Trophoblast cell (in vitro differentiated cells and primary cell): ENCODE measurements around the gene MTERF4.

Experiments used
- DNase-seq, 2 donors: peaks; one replicate each; pipeline ENCODE4 v3.0.0-alpha.2; 2016
- H2AFZ ChIP-seq: 2 replicates; pipeline ENCODE4 v1.6.1; 2013; ENCODE audit warnings: low read length, moderate library complexity, mild to moderate bottlenecking; ENCODE audit not compliant: insufficient read depth, poor library complexity
- H2AK5ac ChIP-seq: 2 replicates; pipeline ENCODE4 v1.6.1; 2013; ENCODE audit warnings: mild to moderate bottlenecking, low read length
- H2BK120ac ChIP-seq: 2 replicates; pipeline ENCODE4 v1.6.1; 2013; ENCODE audit warnings: low read length, mild to moderate bottlenecking, moderate library complexity; ENCODE audit not compliant: insufficient read depth, poor library complexity
- H2BK12ac ChIP-seq: 2 replicates; pipeline ENCODE4 v1.6.1; 2013; ENCODE audit warnings: mild to moderate bottlenecking, low read length, moderate library complexity
- H2BK5ac ChIP-seq: 2 replicates; pipeline ENCODE4 v1.6.1; 2013; ENCODE audit warnings: low read length, low read depth, moderate library complexity, mild to moderate bottlenecking; ENCODE audit not compliant: poor library complexity
- H3K14ac ChIP-seq: 2 replicates; pipeline ENCODE4 v1.6.1; 2013; ENCODE audit warnings: mild to moderate bottlenecking, low read length
- H3K18ac ChIP-seq: 2 replicates; pipeline ENCODE4 v1.6.1; 2013; ENCODE audit warnings: mild to moderate bottlenecking, low read length
- H3K23ac ChIP-seq: 2 replicates; pipeline ENCODE4 v1.6.1; 2013; ENCODE audit warnings: low read length
- H3K27ac ChIP-seq: 2 replicates; pipeline ENCODE4 v1.5.1; 2013; ENCODE audit warnings: low read depth, mild to moderate bottlenecking, inconsistent platforms, low read length, moderate library complexity
- H3K27me3 ChIP-seq: 2 replicates; pipeline ENCODE4 v1.6.1; 2013; ENCODE audit warnings: inconsistent platforms, mild to moderate bottlenecking, low read length, moderate library complexity; ENCODE audit not compliant: insufficient read depth
- H3K36me3 ChIP-seq, 2 experiments: 1 replicate in 1 of 2; 2 replicates in 1 of 2; pipeline ENCODE4 v1.6.1; 2013; ENCODE audit warnings: low read length in 2 of 2, mild to moderate bottlenecking in 2 of 2, moderate library complexity in 1 of 2; ENCODE audit not compliant: insufficient read depth in 2 of 2, control insufficient read depth in 1 of 2
- H3K4ac ChIP-seq: 2 replicates; pipeline ENCODE4 v1.6.1; 2013; ENCODE audit warnings: low read depth, mild to moderate bottlenecking, low read length, moderate library complexity
- H3K4me1 ChIP-seq, 2 experiments: 1 replicate in 1 of 2; 2 replicates in 1 of 2; pipeline ENCODE4 v1.6.1; 2013; ENCODE audit warnings: low read length in 2 of 2, mild to moderate bottlenecking in 2 of 2, moderate library complexity in 1 of 2; ENCODE audit not compliant: insufficient read depth in 2 of 2, control insufficient read depth in 1 of 2
- H3K4me2 ChIP-seq: 2 replicates; pipeline ENCODE4 v1.6.1; 2013; ENCODE audit warnings: inconsistent platforms, mild to moderate bottlenecking, low read length, moderate library complexity
- H3K4me3 ChIP-seq: 2 replicates; pipeline ENCODE4 v1.5.1; 2013; ENCODE audit warnings: mild to moderate bottlenecking, low read depth, low read length, inconsistent platforms
- H3K79me1 ChIP-seq: one replicate; pipeline ENCODE4 v1.6.1; 2013; ENCODE audit warnings: low read length
- H3K79me2 ChIP-seq: 2 replicates; pipeline ENCODE4 v1.6.1; 2013; ENCODE audit warnings: low read length, mild to moderate bottlenecking; ENCODE audit not compliant: control insufficient read depth, insufficient read depth, poor library complexity
- H3K9ac ChIP-seq: 2 replicates; pipeline ENCODE4 v1.6.1; 2013; ENCODE audit warnings: mild to moderate bottlenecking, low read length
- H3K9me3 ChIP-seq: 2 replicates; pipeline ENCODE4 v1.6.1; 2013; ENCODE audit warnings: low read depth, mild to moderate bottlenecking, control low read depth, inconsistent platforms, low read length; ENCODE audit not compliant: insufficient read depth
- H4K12ac ChIP-seq: 2 replicates; pipeline ENCODE4 v1.6.1; 2013; ENCODE audit warnings: low read depth, mild to moderate bottlenecking, low read length, moderate library complexity
- H4K8ac ChIP-seq: 2 replicates; pipeline ENCODE4 v1.6.1; 2013; ENCODE audit warnings: low read depth, mild to moderate bottlenecking, low read length, moderate library complexity
- H4K91ac ChIP-seq: one replicate; pipeline ENCODE4 v1.6.1; 2013; ENCODE audit warnings: low read depth, mild to moderate bottlenecking, low read length, moderate library complexity
- WGBS: extraction: QIAGEN DNeasy Blood & Tissue Kit; methylation state at CpG from one replicate; pipeline ENCODE4 v1.1.7; 2013; ENCODE audit warnings: missing lambda C conversion rate; ENCODE audit not compliant: insufficient read length, insufficient coverage; ENCODE audit errors: extremely low coverage; 5-methylcytosine and 5-hydroxymethylcytosine counted together

Gene MTERF4

DNA sequence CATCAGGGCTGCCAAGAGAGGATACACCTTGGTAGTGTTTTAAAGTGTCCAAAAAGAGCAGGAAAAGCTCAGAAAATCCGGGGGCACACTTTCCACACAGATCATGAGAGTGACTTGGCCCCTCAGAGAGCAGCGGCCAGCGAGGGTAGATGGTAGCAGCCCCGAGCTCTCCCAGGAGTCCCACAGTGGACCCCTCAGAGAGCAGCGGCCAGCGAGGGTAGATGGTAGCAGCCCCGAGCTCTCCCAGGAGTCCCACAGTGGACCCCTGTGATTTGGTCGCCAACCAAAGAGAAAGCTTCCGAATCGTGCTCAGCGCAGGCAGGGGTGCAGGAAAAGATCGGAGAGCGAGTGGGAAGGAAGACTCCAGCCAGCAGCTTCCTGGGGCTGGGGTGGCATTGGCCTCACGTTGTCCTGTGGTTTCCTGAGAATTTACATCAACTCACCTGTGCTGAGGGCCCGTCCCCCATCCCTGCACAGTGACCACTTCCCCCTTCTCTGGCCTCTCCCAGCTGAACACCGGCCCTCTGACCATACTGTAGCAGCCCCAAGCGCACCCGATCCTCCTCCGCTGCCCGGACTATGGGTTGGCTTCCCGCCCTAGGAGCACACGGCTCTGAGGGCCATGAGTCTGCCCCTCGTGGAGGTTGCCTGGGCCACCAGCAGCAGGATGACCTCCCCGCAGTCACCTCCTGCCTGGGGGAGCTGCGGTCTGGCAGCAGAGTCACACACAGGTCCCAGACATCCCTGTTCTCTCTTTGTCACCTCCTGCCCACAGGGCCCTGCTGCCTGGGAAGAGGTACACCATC, 33.7 kb downstream of the MTERF4 start:
- no peak overlapping the region for H3K4me3 ChIP-seq
- no peak overlapping the region for H2BK5ac ChIP-seq
- no peaks in the 10 kb centered on the region for H3K79me2 ChIP-seq
- no peak overlapping the region for H3K18ac ChIP-seq
- H3K9me3 ChIP-seq = peaks cover 4% of the 10 kb centered on the region
- DNase-seq = no peak
- H3K27me3 ChIP-seq = no peaks in the 10 kb centered on the region
- no peak overlapping the region for H3K9ac ChIP-seq
- H3K4me2 ChIP-seq = no peak overlapping the region
- H3K4me1 ChIP-seq = no peaks in the 10 kb centered on the region
- no CpG with 5 or more reads among the region's 25 CpGs for WGBS
- H2BK120ac ChIP-seq = no peak overlapping the region
- H3K4ac ChIP-seq = no peak overlapping the region
- H4K8ac ChIP-seq = no peak overlapping the region
- no peak overlapping the region for H2AFZ ChIP-seq
- no peak overlapping the region for H2AK5ac ChIP-seq
- no peak overlapping the region for H4K12ac ChIP-seq
- no peak overlapping the region for H2BK12ac ChIP-seq
- no peak overlapping the region for H3K14ac ChIP-seq
- H4K91ac ChIP-seq = no peak overlapping the region
- no peaks in the 10 kb centered on the region for H3K79me1 ChIP-seq
- no peaks in the 10 kb centered on the region for H3K36me3 ChIP-seq
- no peak overlapping the region for H3K23ac ChIP-seq
- H3K27ac ChIP-seq = no peak overlapping the region

DNA sequence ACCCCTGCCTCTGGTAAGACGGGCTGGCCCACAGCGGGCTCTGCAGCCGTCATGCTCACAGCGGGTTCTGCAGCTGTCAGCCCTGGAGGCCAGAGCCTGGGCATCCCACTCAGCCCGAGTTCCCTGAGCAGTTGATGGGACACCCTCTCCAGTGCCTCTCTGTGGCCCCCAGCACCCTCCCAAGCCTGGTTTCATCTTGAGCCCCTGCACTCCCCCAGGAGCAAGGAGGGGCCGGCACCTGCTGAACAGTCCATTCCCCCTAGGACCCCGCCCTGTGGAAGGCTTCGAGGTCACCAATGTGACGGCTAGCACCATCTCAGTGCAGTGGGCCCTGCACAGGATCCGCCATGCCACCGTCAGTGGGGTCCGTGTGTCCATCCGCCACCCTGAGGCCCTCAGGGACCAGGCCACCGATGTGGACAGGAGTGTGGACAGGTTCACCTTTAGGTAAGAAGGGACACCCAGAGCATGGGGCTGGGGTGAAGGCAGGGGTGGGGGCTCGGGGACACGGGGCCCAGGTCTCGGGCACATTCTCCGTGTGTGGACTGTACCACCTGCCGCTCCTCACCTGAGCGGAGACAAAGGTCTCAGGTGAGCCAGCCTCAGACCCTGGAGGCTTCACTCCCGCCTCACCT, 34.5 kb downstream of the MTERF4 start:
- Histone ChIP-seq H2BK12ac (no peak overlapping the region), H3K4me1 (no peaks in the 10 kb centered on the region), H3K27ac (no peak overlapping the region), H3K14ac (no peak overlapping the region), H4K12ac (no peak overlapping the region), H3K4ac (no peak overlapping the region), H3K18ac (no peak overlapping the region), H3K4me2 (no peak overlapping the region), H4K8ac (no peak overlapping the region), H3K79me2 (no peaks in the 10 kb centered on the region), H2AK5ac (no peak overlapping the region), H4K91ac (no peak overlapping the region), H2AFZ (no peak overlapping the region), H3K4me3 (no peak overlapping the region), H3K9ac (no peak overlapping the region), H3K9me3 (peaks cover 4% of the 10 kb centered on the region), H2BK5ac (no peak overlapping the region), H3K79me1 (no peaks in the 10 kb centered on the region), H2BK120ac (no peak overlapping the region), H3K36me3 (no peaks in the 10 kb centered on the region), H3K23ac (no peak overlapping the region), H3K27me3 (no peaks in the 10 kb centered on the region)
- no peak for DNase-seq
- no CpG with 5 or more reads among the region's 21 CpGs for WGBS

DNA sequence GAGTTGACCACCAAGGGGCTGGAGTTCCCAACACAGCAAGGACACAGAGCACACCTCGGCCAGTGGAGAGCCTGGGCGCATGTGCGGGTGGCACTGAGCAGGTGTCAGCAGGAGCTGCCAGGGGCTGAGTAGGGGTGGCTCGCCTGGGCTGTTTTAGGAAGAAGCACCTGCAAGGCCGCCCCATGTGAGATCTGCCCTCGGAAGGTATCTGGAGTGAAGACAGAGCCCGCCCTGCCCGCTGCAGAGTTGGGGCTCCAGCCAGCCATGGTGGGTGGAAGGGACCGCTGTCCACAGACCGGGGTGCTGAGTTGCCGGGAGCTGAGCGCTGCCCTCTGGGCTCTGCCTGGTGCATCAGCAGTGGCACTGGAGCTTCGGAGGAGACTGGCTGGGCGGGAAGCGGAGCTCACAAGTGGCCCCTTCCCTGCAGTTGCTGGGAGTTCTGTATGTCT, 35.2 kb downstream of the MTERF4 start:
- Histone ChIP-seq H3K4me1 (no peaks in the 10 kb centered on the region), H2BK120ac (no peak overlapping the region), H3K79me1 (no peaks in the 10 kb centered on the region), H2BK12ac (no peak overlapping the region), H2AFZ (no peak overlapping the region), H4K91ac (no peak overlapping the region), H2BK5ac (no peak overlapping the region), H4K8ac (no peak overlapping the region), H3K36me3 (no peaks in the 10 kb centered on the region), H3K9me3 (peaks cover 4% of the 10 kb centered on the region), H3K4ac (no peak overlapping the region), H3K4me2 (no peak overlapping the region), H3K27ac (no peak overlapping the region), H3K79me2 (no peaks in the 10 kb centered on the region), H2AK5ac (no peak overlapping the region), H3K9ac (no peak overlapping the region), H3K4me3 (no peak overlapping the region), H3K27me3 (no peaks in the 10 kb centered on the region), H4K12ac (no peak overlapping the region), H3K23ac (no peak overlapping the region), H3K18ac (no peak overlapping the region), H3K14ac (no peak overlapping the region)
- DNase-seq = no peak
- no CpG with 5 or more reads among the region's 15 CpGs for WGBS

DNA sequence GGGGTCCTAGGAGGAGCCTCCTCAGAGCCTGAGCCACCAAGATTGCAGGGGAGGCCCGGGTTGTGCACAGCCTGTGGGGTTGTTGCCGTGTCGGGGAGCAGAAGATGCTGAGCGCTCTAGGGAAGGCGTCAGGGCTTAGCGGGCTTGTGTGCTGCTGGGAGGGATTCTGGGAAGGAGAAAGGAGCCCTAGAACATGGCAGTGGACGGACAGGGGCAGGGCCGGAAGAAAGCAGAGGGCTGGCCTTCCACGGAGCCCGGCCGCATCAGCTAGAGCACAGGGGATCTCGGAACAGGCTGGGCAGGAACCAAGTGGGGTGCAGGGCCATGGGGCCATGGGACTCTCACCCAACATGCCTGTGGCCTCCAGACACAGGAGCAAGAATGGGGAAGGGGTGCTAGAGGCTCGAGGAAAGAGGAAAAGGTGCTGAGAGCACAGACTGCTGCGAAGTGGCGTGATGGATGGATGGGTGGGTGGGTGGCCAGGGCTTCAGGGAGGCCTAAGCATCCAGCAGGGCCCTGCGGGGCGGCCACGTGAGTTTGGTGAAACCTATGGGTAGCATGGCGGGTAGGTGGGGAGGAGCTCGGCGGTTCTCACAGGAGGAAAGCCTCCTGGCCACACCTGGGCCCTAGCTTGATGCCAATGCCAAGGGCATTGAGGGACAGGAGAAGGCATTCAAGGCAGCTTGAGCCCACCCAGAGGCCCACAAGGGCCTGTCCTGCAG, 35.8 kb downstream of the MTERF4 start:
- H3K27ac ChIP-seq = no peak overlapping the region
- H3K79me1 ChIP-seq = no peaks in the 10 kb centered on the region
- H2BK5ac ChIP-seq = no peak overlapping the region
- H3K4me1 ChIP-seq = no peaks in the 10 kb centered on the region
- WGBS = no CpG with 5 or more reads among the region's 21 CpGs
- H4K8ac ChIP-seq = no peak overlapping the region
- no peak overlapping the region for H2AK5ac ChIP-seq
- peaks cover 4% of the 10 kb centered on the region for H3K9me3 ChIP-seq
- H3K79me2 ChIP-seq = no peaks in the 10 kb centered on the region
- no peak overlapping the region for H3K9ac ChIP-seq
- no peak overlapping the region for H4K12ac ChIP-seq
- DNase-seq = no peak
- H3K18ac ChIP-seq = no peak overlapping the region
- no peak overlapping the region for H3K4me2 ChIP-seq
- H2AFZ ChIP-seq = no peak overlapping the region
- H4K91ac ChIP-seq = no peak overlapping the region
- H3K27me3 ChIP-seq = no peaks in the 10 kb centered on the region
- H3K4ac ChIP-seq = no peak overlapping the region
- H2BK12ac ChIP-seq = no peak overlapping the region
- H2BK120ac ChIP-seq = no peak overlapping the region
- H3K36me3 ChIP-seq = no peaks in the 10 kb centered on the region
- no peak overlapping the region for H3K23ac ChIP-seq
- H3K14ac ChIP-seq = no peak overlapping the region
- no peak overlapping the region for H3K4me3 ChIP-seq
